AG04450 (cell line): ENCODE results near the gene ANAPC15. TPM values are rescaled to one million over a fixed set of nuclear protein-coding genes. Genes with fewer than 3 reads are reported as not detected.

ENCODE experiments used
- CTCF ChIA-PET: fragments of 300-600, 350-600 bp; formaldehyde crosslinking; extraction: SDS; loops from one replicate; lab custom pipeline; 2022; ENCODE audit warnings: antibody characterized with exemption, inconsistent platforms; lab: Charles Lee
- POLR2A ChIA-PET: fragments of 350-600 bp; formaldehyde crosslinking; extraction: SDS; loops from one replicate; lab custom pipeline; 2021; ENCODE audit warnings: antibody characterized with exemption, inconsistent platforms; lab: Yijun Ruan, JAX
- DNase-seq: peaks from one replicate; pipeline ENCODE4 v3.0.0-alpha.2; 2011; ENCODE audit warnings: low read depth, low spot score
- H3K27ac ChIP-seq: one replicate; pipeline ENCODE4 v1.5.1; 2012; ENCODE audit warnings: low read depth, low read length, control low read depth
- H3K27me3 ChIP-seq: one replicate; pipeline ENCODE4 v1.6.0; 2012; ENCODE audit warnings: low read length; ENCODE audit not compliant: control insufficient read depth, insufficient read depth
- H3K4me3 ChIP-seq: 2 replicates; pipeline ENCODE4 v1.5.1; 2011; ENCODE audit warnings: mild to moderate bottlenecking, low read depth, low read length, control low read depth
- H3K9me3 ChIP-seq: 2 replicates; pipeline ENCODE4 v1.5.1; 2012; ENCODE audit warnings: low read length; ENCODE audit not compliant: control insufficient read depth, insufficient read depth
- CTCF ChIP-seq: IDR thresholded peaks from 2 replicates; pipeline ENCODE4 v1.5.1; 2011; ENCODE audit warnings: low read depth, low read length, control low read depth, inconsistent platforms
- polyA plus RNA-seq: library from polyadenylated mRNA; depleted of rRNA; stranded (reverse); fragments of >200 nt; gene quantifications from 2 replicates; pipeline ENCODE4 v1.2.3, GENCODE V29; 2011

The ANAPC15 gene
- polyA plus RNA-seq, 1 experiment: 54.5 TPM

DNA sequence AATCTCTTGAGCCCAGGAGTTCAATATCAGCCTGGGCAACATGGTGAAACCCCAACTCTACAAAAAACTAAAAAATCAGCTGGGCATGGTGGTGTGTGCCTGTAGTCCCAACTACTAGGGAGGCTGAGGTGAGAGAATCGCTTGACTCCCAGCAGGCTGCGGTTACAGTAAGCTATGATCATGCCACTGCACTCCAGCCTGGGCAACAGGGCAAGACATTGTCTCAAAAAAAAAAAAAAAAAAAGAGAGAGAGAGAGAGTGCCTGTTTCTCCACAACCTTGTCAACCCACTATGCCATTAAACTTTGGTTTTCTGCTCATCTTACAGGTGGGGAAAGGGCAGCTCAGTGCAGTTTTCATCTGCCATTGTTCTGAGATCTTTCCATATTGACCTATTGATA, 28.2 kb upstream of the ANAPC15 start:
- no peak for DNase-seq
- H3K27ac ChIP-seq: peak overlapping the region; percentile 80
- peaks cover 9% of the 10 kb centered on the region for H3K9me3 ChIP-seq
- TF ChIP-seq CTCF: no peak
- ChIA-PET POLR2A (interaction anchor here (0.7 to 1.1 kb wide), 2 partner anchors 28 to 50 kb away, joined by 3 read pairs; partner anchors contain the start of gene ANAPC15), CTCF (interaction anchor here (0.6 to 1.6 kb wide), 4 partner anchors 21 to 290 kb away, joined by 3 to 8 read pairs (median 4); no protein-coding TSS in a partner anchor)
- no peaks in the 10 kb centered on the region for H3K27me3 ChIP-seq
- H3K4me3 ChIP-seq: no peak overlapping the region

- no peak for TF ChIP-seq CTCF
- no peak overlapping the region for H3K4me3 ChIP-seq
- no peak overlapping the region for H3K27ac ChIP-seq
- ChIA-PET POLR2A (interaction anchor here (0.6 kb wide), 2 partner anchors 19 to 66 kb away, joined by 3 to 7 read pairs; no protein-coding TSS in a partner anchor), CTCF (no interaction called here)
- H3K27me3 ChIP-seq: no peaks in the 10 kb centered on the region
- H3K9me3 ChIP-seq: peaks cover 9% of the 10 kb centered on the region
- DNase-seq: no peak
Measured at GRCh38 chr11:72139500-72139899, 27.0 kb upstream of the ANAPC15 start.

DNA sequence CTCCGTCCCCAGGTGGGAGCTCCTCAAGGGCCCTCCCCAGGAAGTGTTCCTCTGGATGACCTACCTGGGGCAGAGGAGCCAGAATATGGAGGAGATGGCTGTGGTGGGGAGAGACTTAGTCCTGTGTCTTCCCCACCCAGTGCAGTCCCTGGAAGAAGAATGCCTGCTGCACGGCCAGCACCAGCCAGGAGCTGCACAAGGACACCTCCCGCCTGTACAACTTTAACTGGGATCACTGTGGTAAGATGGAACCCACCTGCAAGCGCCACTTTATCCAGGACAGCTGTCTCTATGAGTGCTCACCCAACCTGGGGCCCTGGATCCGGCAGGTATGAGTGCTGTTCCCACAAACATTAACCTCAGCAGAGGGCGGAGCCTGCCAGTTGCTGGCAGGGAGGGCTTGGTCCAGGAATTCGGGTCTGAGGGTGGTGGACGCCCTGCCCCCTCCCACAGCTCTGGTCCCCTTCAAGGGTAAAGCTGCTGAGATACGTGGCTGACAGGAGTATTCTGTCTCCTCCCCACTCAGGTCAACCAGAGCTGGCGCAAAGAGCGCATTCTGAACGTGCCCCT, 26.4 kb upstream of the ANAPC15 start:
- no peak for DNase-seq
- Histone ChIP-seq H3K27ac (no peak overlapping the region), H3K4me3 (no peak overlapping the region), H3K9me3 (peaks cover 9% of the 10 kb centered on the region), H3K27me3 (no peaks in the 10 kb centered on the region)
- POLR2A ChIA-PET: interaction anchor here (0.6 kb wide), 1 partner anchor 19 kb away, joined by 3 read pairs; no protein-coding TSS in a partner anchor
- no peak for TF ChIP-seq CTCF
- CTCF ChIA-PET: no interaction called here

DNA sequence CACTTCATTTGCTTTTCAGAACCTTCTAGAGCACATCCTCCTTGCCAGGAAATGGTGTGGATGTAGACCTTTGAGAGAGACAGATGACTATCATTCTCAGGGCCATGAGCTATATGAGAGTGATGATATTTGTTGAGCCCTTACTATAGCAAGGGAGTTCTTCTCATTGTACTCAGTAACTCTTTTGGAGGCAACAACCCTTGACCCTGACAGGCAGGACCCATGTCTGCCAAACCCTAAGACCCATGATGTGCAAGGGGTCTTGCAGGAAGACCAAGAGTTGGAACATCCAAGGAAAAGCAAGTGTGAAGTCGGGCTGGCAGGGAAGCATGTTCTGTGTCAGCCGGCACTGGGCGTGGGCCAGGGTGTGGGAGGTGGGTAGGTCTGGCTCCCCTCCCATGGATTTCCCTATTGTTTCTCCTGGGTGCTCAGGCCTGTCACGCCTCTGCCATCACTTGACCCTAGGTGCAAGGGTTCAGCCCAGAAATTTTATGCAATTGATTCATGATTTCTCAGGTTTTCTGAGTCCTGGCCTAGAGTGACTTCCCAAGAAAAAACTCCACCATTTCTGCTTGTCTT, 24.3 kb upstream of the ANAPC15 start:
- Histone ChIP-seq H3K4me3 (no peak overlapping the region), H3K9me3 (peaks cover 9% of the 10 kb centered on the region), H3K27me3 (peaks cover 3% of the 10 kb centered on the region), H3K27ac (no peak overlapping the region)
- no peak for DNase-seq
- TF ChIP-seq CTCF: no peak
- POLR2A ChIA-PET: no interaction called here
- CTCF ChIA-PET: interaction anchor here (1.0 to 1.6 kb wide), 2 partner anchors 46 kb away, joined by 3 to 4 read pairs; no protein-coding TSS in a partner anchor
